ENCODE measurements around the gene ERN2.

DNA sequence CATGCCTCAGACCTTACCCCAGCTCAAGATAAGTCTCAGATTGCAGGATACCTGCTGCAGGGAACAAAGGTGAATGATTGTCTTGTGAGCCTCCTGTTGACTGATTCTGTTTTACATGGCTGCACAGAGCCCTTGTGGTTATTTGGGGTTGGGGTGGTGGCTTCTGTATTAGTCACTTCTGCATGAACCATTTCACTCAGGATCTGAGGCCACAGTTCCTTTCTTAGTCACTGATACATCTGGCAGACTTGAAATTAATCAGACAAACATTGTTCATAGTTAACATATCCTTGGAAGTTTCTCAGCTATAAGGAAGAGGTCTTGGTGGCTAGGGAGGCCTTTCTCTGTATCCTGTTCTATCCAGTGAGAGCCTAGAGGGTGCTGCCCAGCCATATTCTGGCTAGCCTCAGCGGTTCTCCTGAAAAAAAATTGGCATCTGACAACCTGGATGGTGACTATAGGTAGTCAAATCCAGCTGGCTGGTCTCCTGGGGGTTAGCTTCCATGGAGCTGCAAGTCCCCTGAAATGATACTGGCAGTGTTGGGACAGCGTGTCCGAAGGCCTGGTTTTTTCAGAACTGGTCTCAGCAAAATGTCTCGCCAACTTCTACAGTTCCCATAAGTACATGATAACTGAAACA lies 42.8 kb downstream of the ERN2 start:
- TF ChIP-seq CTCF (IDR thresholded peaks at IDR 0.05) (no peak), EZH2phosphoT487 (IDR thresholded peaks at IDR 0.05) (no peak)

Measured in neural progenitor cell (in vitro differentiated cells).